Measurements from ENCODE around the gene SORCS2.

SORCS2 gene

GRCh38 chr4:7487998-7488671 lies 295.8 kb downstream of the SORCS2 start:
- no peak overlapping the region for H3K27ac ChIP-seq (ENCODE audit: low read depth, low read length)
- no peaks in the 10 kb centered on the region for H3K27me3 ChIP-seq (ENCODE audit: control insufficient read depth, low read length)
- peaks cover 12% of the 10 kb centered on the region for H3K4me1 ChIP-seq (ENCODE audit: control insufficient read depth, low read length)
- H3F3A ChIP-seq (ENCODE audit: control insufficient read depth, insufficient read depth) = no peaks in the 10 kb centered on the region
- no peaks in the 10 kb centered on the region for H3K79me2 ChIP-seq (ENCODE audit: control insufficient read depth, low read length)
- no peaks in the 10 kb centered on the region for H4K20me1 ChIP-seq (ENCODE audit: control insufficient read depth, insufficient read depth, low read depth, low read length)
- no peaks in the 10 kb centered on the region for H3K9me3 ChIP-seq (ENCODE audit: control insufficient read depth, insufficient read depth, low read length)
- H3K4me2 ChIP-seq (ENCODE audit: low read length) = no peak overlapping the region
- H3K36me3 ChIP-seq (ENCODE audit: control insufficient read depth, low read length) = no peaks in the 10 kb centered on the region
- TF ChIP-seq CTCF (IDR thresholded peaks at IDR 0.05; ENCODE audit: low read depth, low read length, poor library complexity, severe bottlenecking) = no peak
- no peak for TF ChIP-seq EZH2phosphoT487 (IDR thresholded peaks at IDR 0.05; ENCODE audit: borderline replicate concordance, low read length)
- no peaks in the 10 kb centered on the region for H3K9me2 ChIP-seq (replicated peaks; ENCODE audit: control insufficient read depth, low read length)
- no peak overlapping the region for H3K4me3 ChIP-seq (ENCODE audit: low read length)

GRCh38 chr4:7491915-7492314 lies 299.6 kb downstream of the SORCS2 start:
- no peak overlapping the region for H3K4me3 ChIP-seq (ENCODE audit: low read length)
- no peaks in the 10 kb centered on the region for H4K20me1 ChIP-seq (ENCODE audit: control insufficient read depth, insufficient read depth, low read depth, low read length)
- H3K9me3 ChIP-seq (ENCODE audit: control insufficient read depth, insufficient read depth, low read length) = no peaks in the 10 kb centered on the region
- no peaks in the 10 kb centered on the region for H3K36me3 ChIP-seq (ENCODE audit: control insufficient read depth, low read length)
- peaks cover 6% of the 10 kb centered on the region for H3K4me1 ChIP-seq (ENCODE audit: control insufficient read depth, low read length)
- H3K27ac ChIP-seq (ENCODE audit: low read depth, low read length) = no peak overlapping the region
- H3K27me3 ChIP-seq (ENCODE audit: control insufficient read depth, low read length) = no peaks in the 10 kb centered on the region
- H3K9me2 ChIP-seq (replicated peaks; ENCODE audit: control insufficient read depth, low read length) = no peaks in the 10 kb centered on the region
- no peaks in the 10 kb centered on the region for H3K79me2 ChIP-seq (ENCODE audit: control insufficient read depth, low read length)
- no peaks in the 10 kb centered on the region for H3F3A ChIP-seq (ENCODE audit: control insufficient read depth, insufficient read depth)
- TF ChIP-seq CTCF (IDR thresholded peaks at IDR 0.05; ENCODE audit: low read depth, low read length, poor library complexity, severe bottlenecking) (no peak), EZH2phosphoT487 (IDR thresholded peaks at IDR 0.05; ENCODE audit: borderline replicate concordance, low read length) (no peak)
- no peak overlapping the region for H3K4me2 ChIP-seq (ENCODE audit: low read length)

DNA sequence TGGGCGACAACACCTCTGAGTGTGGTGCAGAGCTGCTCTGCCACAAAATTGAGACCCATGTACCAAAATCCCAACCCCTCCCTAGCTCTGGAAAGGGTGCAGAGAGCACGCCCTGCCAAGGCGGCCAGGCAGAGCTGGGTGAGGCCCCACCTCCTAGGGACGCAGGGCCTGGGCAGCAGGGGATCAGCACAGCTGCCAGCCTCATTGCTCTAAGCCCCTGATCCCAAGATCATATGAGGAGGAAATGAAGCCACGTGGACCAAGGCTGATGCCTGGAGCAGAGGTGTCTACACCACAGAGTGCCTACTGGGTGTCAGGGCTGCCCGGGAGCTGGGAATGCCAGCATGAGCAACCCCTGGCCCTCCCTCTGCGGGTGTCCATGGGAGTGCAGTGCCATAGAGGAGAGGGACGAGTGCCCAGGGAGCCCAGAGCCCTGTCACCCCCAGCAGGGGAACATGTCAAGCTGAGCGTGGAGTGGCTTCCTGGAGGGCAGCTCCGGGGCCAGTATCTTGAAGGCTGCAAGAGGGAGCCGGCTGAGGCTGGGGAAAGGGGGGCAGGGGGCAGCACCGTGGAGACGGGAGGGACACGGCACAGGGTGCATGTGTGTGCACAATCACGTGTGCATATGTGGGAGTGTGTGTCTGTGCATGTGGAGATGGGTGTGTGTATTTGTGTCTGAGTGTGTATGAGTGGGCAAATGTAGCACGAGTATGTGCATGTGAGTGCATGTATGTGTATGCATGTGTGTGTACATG lies 306.3 kb downstream of the SORCS2 start:
- Histone ChIP-seq H3K79me2 (ENCODE audit: control insufficient read depth, low read length) (no peaks in the 10 kb centered on the region), H3K27ac (ENCODE audit: low read depth, low read length) (no peak overlapping the region), H3K4me1 (ENCODE audit: control insufficient read depth, low read length) (peaks cover 20% of the 10 kb centered on the region), H3K9me2 (replicated peaks; ENCODE audit: control insufficient read depth, low read length) (no peaks in the 10 kb centered on the region), H3K4me3 (ENCODE audit: low read length) (no peak overlapping the region), H4K20me1 (ENCODE audit: control insufficient read depth, insufficient read depth, low read depth, low read length) (no peaks in the 10 kb centered on the region), H3K4me2 (ENCODE audit: low read length) (no peak overlapping the region), H3K36me3 (ENCODE audit: control insufficient read depth, low read length) (no peaks in the 10 kb centered on the region), H3F3A (ENCODE audit: control insufficient read depth, insufficient read depth) (no peaks in the 10 kb centered on the region; the same call in 1 of the 2 replicates), H3K9me3 (ENCODE audit: control insufficient read depth, insufficient read depth, low read length) (no peaks in the 10 kb centered on the region), H3K27me3 (ENCODE audit: control insufficient read depth, low read length) (no peaks in the 10 kb centered on the region)
- TF ChIP-seq EZH2phosphoT487 (IDR thresholded peaks at IDR 0.05; ENCODE audit: borderline replicate concordance, low read length) = no peak
- no peak for TF ChIP-seq CTCF (IDR thresholded peaks at IDR 0.05; ENCODE audit: low read depth, low read length, poor library complexity, severe bottlenecking)

Measured in DOHH2 (cell line).